ENCODE measurements around the gene MYO7A.

DNA sequence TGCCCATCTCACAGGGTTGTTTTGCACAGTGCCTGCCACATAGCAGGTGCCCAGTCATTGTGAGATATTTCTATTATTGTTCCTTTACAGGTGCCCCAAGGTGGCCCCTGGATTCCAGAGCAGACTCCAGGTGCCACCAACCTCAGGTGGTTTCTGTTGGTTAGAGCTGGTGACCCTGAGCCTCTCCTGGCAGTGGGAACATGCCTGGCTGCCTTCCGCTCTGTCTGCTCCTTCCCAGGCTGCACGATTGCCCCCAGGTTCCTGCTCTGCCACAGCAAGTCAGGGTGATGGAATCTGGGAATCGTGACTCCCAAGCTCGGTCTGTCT lies 38.0 kb upstream of the MYO7A start:
- TF ChIP-seq POLR2AphosphoS5 (IDR thresholded peaks at IDR 0.05; ENCODE audit: low read depth, low read length) (no peak), TAF7 (optimal IDR thresholded peaks at IDR 0.05; ENCODE audit: borderline replicate concordance, low read depth, low read length) (no peak), SUZ12 (IDR thresholded peaks at IDR 0.05; ENCODE audit: low read length) (no peak), HDAC6 (IDR thresholded peaks at IDR 0.05; ENCODE audit: low read depth, low read length) (no peak), CBX5 (IDR thresholded peaks at IDR 0.05; ENCODE audit: low read depth, low read length) (no peak)
- TF ChIP-seq, protein P1, sequence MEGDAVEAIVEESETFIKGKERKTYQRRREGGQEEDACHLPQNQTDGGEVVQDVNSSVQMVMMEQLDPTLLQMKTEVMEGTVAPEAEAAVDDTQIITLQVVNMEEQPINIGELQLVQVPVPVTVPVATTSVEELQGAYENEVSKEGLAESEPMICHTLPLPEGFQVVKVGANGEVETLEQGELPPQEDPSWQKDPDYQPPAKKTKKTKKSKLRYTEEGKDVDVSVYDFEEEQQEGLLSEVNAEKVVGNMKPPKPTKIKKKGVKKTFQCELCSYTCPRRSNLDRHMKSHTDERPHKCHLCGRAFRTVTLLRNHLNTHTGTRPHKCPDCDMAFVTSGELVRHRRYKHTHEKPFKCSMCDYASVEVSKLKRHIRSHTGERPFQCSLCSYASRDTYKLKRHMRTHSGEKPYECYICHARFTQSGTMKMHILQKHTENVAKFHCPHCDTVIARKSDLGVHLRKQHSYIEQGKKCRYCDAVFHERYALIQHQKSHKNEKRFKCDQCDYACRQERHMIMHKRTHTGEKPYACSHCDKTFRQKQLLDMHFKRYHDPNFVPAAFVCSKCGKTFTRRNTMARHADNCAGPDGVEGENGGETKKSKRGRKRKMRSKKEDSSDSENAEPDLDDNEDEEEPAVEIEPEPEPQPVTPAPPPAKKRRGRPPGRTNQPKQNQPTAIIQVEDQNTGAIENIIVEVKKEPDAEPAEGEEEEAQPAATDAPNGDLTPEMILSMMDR (IDR thresholded peaks at IDR 0.05; ENCODE audit: control extremely low read depth in 1 of 3, insufficient read depth in 1 of 3, low read depth in 1 of 3, low read length in 3 of 3) = no peak
